Measurements from ENCODE around the gene TRPC4. TPM values are rescaled to one million over a fixed set of nuclear protein-coding genes. Genes with fewer than 3 reads are reported as not detected.

The TRPC4 gene
- total and polyA plus RNA-seq, 2 donors (not counting 3 experiments of a cell fraction or from before 2014, with no cell fraction given) = 0.04 to 0.64 TPM

DNA sequence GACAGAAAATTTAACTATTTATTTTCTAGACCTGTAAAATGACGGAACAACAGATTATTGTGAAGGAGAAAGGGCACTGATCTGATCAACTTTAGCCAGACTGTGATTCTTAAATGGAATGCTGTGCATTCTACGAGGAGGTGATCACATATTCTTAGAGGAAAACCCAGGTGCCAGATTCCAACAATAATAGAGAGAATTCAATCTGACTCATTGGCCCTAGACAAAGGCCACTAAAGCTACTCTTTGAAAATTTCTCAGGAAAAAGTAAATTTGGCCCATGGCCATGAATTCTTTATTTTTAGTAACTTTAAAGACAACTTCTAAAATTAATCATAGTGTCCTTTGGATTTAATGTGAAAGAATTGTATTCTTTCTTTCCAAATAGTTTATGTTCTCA lies 212.4 kb downstream of the TRPC4 start:
- H3K9me1 ChIP-seq (replicated peaks; ENCODE audit: control insufficient read depth, extremely low read depth, insufficient read depth, low read length) = no peaks in the 10 kb centered on the region
- H2AFZ ChIP-seq (ENCODE audit: low read depth, low read length) = no peak overlapping the region
- peak overlapping the region; percentile 99 for H3K27ac ChIP-seq (ENCODE audit: insufficient read depth, low read depth, low read length)
- H3K27me3 ChIP-seq (ENCODE audit: control insufficient read depth in 2 of 2, insufficient read depth in 2 of 2, low read length in 2 of 2) = no peaks in the 10 kb centered on the region
- no peaks in the 10 kb centered on the region for H3K9me3 ChIP-seq (replicated peaks; ENCODE audit: control insufficient read depth, insufficient read depth, low read length)
- no peaks in the 10 kb centered on the region for H3K79me2 ChIP-seq (ENCODE audit: control insufficient read depth, insufficient read depth, low read length)
- TF ChIP-seq MYC (IDR thresholded peaks at IDR 0.05; ENCODE audit: low read depth, low read length) = no peak
- no peak for TF ChIP-seq POLR2A (IDR thresholded peaks at IDR 0.05; ENCODE audit: low read depth, low read length)
- TF ChIP-seq GATA2 (IDR thresholded peaks at IDR 0.05; ENCODE audit: insufficient read depth, insufficient read length, low read depth, low read length) = peak; percentile 31
- TF ChIP-seq, protein P1, sequence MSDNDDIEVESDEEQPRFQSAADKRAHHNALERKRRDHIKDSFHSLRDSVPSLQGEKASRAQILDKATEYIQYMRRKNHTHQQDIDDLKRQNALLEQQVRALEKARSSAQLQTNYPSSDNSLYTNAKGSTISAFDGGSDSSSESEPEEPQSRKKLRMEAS (IDR thresholded peaks at IDR 0.05; ENCODE audit: insufficient read depth, insufficient read length) = no peak
- TF ChIP-seq FOS (IDR thresholded peaks at IDR 0.05; ENCODE audit: borderline replicate concordance, insufficient read depth, low read length) = no peak
- no peak for TF ChIP-seq EZH2 (IDR thresholded peaks at IDR 0.05; ENCODE audit: borderline replicate concordance, low read depth, low read length, severe bottlenecking)
- TF ChIP-seq POLR2AphosphoS5 (IDR thresholded peaks at IDR 0.05; ENCODE audit: insufficient read depth, low read depth, low read length) = peak; percentile 17
- TF ChIP-seq, protein P2, sequence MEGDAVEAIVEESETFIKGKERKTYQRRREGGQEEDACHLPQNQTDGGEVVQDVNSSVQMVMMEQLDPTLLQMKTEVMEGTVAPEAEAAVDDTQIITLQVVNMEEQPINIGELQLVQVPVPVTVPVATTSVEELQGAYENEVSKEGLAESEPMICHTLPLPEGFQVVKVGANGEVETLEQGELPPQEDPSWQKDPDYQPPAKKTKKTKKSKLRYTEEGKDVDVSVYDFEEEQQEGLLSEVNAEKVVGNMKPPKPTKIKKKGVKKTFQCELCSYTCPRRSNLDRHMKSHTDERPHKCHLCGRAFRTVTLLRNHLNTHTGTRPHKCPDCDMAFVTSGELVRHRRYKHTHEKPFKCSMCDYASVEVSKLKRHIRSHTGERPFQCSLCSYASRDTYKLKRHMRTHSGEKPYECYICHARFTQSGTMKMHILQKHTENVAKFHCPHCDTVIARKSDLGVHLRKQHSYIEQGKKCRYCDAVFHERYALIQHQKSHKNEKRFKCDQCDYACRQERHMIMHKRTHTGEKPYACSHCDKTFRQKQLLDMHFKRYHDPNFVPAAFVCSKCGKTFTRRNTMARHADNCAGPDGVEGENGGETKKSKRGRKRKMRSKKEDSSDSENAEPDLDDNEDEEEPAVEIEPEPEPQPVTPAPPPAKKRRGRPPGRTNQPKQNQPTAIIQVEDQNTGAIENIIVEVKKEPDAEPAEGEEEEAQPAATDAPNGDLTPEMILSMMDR (IDR thresholded peaks at IDR 0.05; ENCODE audit: extremely low read depth in 1 of 2, insufficient read depth in 1 of 2, low read depth in 1 of 2, low read length in 2 of 2) = no peak
- peak; percentile 77 for TF ChIP-seq JUN (IDR thresholded peaks at IDR 0.05; ENCODE audit: borderline replicate concordance, insufficient read depth, insufficient read length, low read depth)
- H3K4me1 ChIP-seq (ENCODE audit: control insufficient read depth, extremely low read depth, insufficient read depth, low read length) = peaks cover 23% of the 10 kb centered on the region
- H3K36me3 ChIP-seq (ENCODE audit: control insufficient read depth in 2 of 2, extremely low read depth in 1 of 2, insufficient read depth in 2 of 2, low read length in 2 of 2) = no peaks in the 10 kb centered on the region
- FAIRE-seq (peak; percentile 73), DNase-seq (ENCODE audit: low read depth, low spot score) (peak; percentile 91)
- peak overlapping the region; percentile 86 for H3K9ac ChIP-seq (replicated peaks; ENCODE audit: extremely low read depth, insufficient read depth, low read length)
- BruUV-seq (replicated peaks) = TSS peak; percentile 93
- CTCF ChIA-PET = interaction anchor here (0.6 to 2.2 kb wide), 12 partner anchors 8 to 925 kb away, joined by 3 to 8 read pairs (median 4); no protein-coding TSS in a partner anchor
- POLR2A ChIA-PET = interaction anchor here (1.4 kb wide), 1 partner anchor 58 kb away, joined by 4 read pairs; no protein-coding TSS in a partner anchor
- no peak overlapping the region for H3K4me3 ChIP-seq (replicated peaks in 1 of 3; ENCODE audit: insufficient read depth in 1 of 3, low read depth in 1 of 3, low read length in 3 of 3)
- dilution Hi-C loops (cut with MboI; ENCODE audit: extremely low pct_ligation_motif_present, low sequenced_read_pairs) (no loop called here), intact Hi-C loops (cut with micrococcal nuclease) (loop anchor here (1.0 to 2.0 kb wide), 5 partner anchors 24 to 530 kb away; no protein-coding TSS in a partner anchor)
- H4K20me1 ChIP-seq (replicated peaks; ENCODE audit: control insufficient read depth, extremely low read depth, insufficient read depth, low read length) = no peaks in the 10 kb centered on the region
- H3K4me2 ChIP-seq (ENCODE audit: insufficient read depth, low read length) = peak overlapping the region; percentile 80

All from endothelial cell of umbilical vein (primary cell).